ENCODE results near the gene ADAM15. TPM values are rescaled to one million over a fixed set of nuclear protein-coding genes. Genes with fewer than 3 reads are reported as not detected.

The ADAM15 gene
- total RNA-seq, 1 experiment from 2014 or later, result 36.3 TPM

DNA sequence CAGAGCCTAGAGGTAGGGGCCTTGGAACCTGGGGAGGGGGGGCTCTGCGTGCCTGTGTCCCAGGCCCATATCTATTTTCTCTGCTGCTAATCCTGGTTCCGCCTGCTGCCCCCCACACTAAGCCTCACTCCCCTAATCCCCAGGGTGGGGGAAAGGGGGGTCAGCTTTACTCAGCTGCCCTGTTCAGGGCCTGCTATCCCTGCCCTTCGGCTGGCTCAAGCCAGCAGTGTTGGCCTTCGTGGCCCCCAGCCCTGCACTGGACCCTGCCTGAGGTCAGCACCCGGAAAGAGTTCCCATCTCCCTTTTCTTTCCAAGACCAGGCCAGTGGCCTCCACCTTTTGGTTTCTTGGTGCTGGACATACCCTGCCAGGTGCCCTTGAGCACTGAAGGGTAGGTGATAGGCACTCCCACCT lies 40.1 kb upstream of the ADAM15 start:
- Histone ChIP-seq H3K27me3 (replicated peaks; ENCODE audit: insufficient read depth, low read depth, low read length, poor library complexity) (no peaks in the 10 kb centered on the region), H3K4me3 (ENCODE audit: low read depth, low read length, poor library complexity, severe bottlenecking) (no peak overlapping the region), H3K9me3 (ENCODE audit: low read depth, low read length, poor library complexity, severe bottlenecking) (no peaks in the 10 kb centered on the region), H3K27ac (ENCODE audit: low read depth, low read length, poor library complexity, severe bottlenecking) (no peak overlapping the region), H3K36me3 (ENCODE audit: insufficient read depth, low read length, poor library complexity, severe bottlenecking) (peaks cover 9% of the 10 kb centered on the region), H3K4me1 (ENCODE audit: insufficient read depth, low read length, poor library complexity, severe bottlenecking) (peaks cover 6% of the 10 kb centered on the region)
- POLR2A ChIA-PET (ENCODE audit: low non-redundant PET), result interaction anchor here (0.7 kb wide), 2 partner anchors 18 to 850 kb away, joined by 3 to 4 read pairs; partner anchors contain the start of gene LENEP
- intact Hi-C loops (cut with micrococcal nuclease; ENCODE audit: unreplicated experiment), result no loop called here
- TF ChIP-seq, protein P1, sequence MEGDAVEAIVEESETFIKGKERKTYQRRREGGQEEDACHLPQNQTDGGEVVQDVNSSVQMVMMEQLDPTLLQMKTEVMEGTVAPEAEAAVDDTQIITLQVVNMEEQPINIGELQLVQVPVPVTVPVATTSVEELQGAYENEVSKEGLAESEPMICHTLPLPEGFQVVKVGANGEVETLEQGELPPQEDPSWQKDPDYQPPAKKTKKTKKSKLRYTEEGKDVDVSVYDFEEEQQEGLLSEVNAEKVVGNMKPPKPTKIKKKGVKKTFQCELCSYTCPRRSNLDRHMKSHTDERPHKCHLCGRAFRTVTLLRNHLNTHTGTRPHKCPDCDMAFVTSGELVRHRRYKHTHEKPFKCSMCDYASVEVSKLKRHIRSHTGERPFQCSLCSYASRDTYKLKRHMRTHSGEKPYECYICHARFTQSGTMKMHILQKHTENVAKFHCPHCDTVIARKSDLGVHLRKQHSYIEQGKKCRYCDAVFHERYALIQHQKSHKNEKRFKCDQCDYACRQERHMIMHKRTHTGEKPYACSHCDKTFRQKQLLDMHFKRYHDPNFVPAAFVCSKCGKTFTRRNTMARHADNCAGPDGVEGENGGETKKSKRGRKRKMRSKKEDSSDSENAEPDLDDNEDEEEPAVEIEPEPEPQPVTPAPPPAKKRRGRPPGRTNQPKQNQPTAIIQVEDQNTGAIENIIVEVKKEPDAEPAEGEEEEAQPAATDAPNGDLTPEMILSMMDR (conservative IDR thresholded peaks at IDR 0.05; ENCODE audit: low read depth, low read length), result no peak
- TF ChIP-seq EZH2 (IDR thresholded peaks at IDR 0.05; ENCODE audit: borderline replicate concordance, low read depth, low read length, poor library complexity, severe bottlenecking), result no peak
- DNase-seq (ENCODE audit: low spot score), result no peak
- CTCF ChIA-PET, result interaction anchor here (0.6 kb wide), 1 partner anchor 42 kb away, joined by 3 read pairs; no protein-coding TSS in a partner anchor
- BruUV-seq (replicated peaks), result no TSS peak

DNA sequence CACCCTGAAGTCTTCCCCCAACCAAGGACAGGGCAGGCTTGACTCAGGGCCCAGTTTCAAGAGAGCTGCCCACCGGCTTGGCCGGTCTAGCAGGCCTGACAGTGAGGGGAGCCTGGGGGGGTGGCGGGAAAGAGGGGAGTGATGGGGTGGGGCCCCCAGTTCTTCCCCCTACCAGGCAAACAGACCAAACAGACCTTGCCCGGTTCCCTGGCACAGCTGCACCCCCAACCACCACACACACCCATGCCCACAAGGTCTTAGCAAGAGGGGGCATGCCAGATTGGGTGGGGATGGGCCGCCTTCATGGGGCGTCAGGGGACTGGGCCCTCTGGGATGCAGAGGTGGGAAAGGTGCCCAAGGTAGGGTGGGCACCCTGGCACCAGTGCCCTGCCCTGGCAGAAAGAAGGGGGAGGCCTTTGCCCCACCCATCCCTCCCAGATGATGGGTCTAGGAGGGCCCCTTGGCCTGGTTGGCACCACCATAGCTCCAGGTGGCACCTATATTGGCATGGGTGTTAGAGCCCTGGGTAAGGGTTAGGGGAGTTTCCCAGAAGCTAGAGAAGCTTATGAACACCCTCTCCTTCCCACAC lies 39.6 kb upstream of the ADAM15 start:
- no peaks in the 10 kb centered on the region for H3K27me3 ChIP-seq (replicated peaks; ENCODE audit: insufficient read depth, low read depth, low read length, poor library complexity)
- CTCF ChIA-PET, result interaction anchor here (0.6 to 0.9 kb wide), 2 partner anchors 39 to 42 kb away, joined by 3 to 6 read pairs; no protein-coding TSS in a partner anchor
- POLR2A ChIA-PET (ENCODE audit: low non-redundant PET), result interaction anchor here (0.7 kb wide), 1 partner anchor 18 kb away, joined by 4 read pairs; the partner anchor contains the start of gene LENEP
- peaks cover 6% of the 10 kb centered on the region for H3K4me1 ChIP-seq (ENCODE audit: insufficient read depth, low read length, poor library complexity, severe bottlenecking)
- H3K27ac ChIP-seq (ENCODE audit: low read depth, low read length, poor library complexity, severe bottlenecking), result no peak overlapping the region
- intact Hi-C loops (cut with micrococcal nuclease; ENCODE audit: unreplicated experiment), result no loop called here
- no peaks in the 10 kb centered on the region for H3K9me3 ChIP-seq (ENCODE audit: low read depth, low read length, poor library complexity, severe bottlenecking)
- H3K4me3 ChIP-seq (ENCODE audit: low read depth, low read length, poor library complexity, severe bottlenecking), result no peak overlapping the region
- no peak for DNase-seq (ENCODE audit: low spot score)
- peaks cover 13% of the 10 kb centered on the region for H3K36me3 ChIP-seq (ENCODE audit: insufficient read depth, low read length, poor library complexity, severe bottlenecking)
- TF ChIP-seq EZH2 (IDR thresholded peaks at IDR 0.05; ENCODE audit: borderline replicate concordance, low read depth, low read length, poor library complexity, severe bottlenecking), result no peak
- TF ChIP-seq, protein P1 (conservative IDR thresholded peaks at IDR 0.05; ENCODE audit: low read depth, low read length), result no peak
- no TSS peak for BruUV-seq (replicated peaks)

GRCh38 chr1:155012026-155012546 lies 39.0 kb upstream of the ADAM15 start:
- DNase-seq (ENCODE audit: low spot score), result peak; percentile 61
- Histone ChIP-seq H3K36me3 (ENCODE audit: insufficient read depth, low read length, poor library complexity, severe bottlenecking) (peaks cover 16% of the 10 kb centered on the region), H3K4me1 (ENCODE audit: insufficient read depth, low read length, poor library complexity, severe bottlenecking) (peaks cover 11% of the 10 kb centered on the region), H3K9me3 (ENCODE audit: low read depth, low read length, poor library complexity, severe bottlenecking) (no peaks in the 10 kb centered on the region), H3K4me3 (ENCODE audit: low read depth, low read length, poor library complexity, severe bottlenecking) (no peak overlapping the region), H3K27me3 (replicated peaks; ENCODE audit: insufficient read depth, low read depth, low read length, poor library complexity) (no peaks in the 10 kb centered on the region), H3K27ac (ENCODE audit: low read depth, low read length, poor library complexity, severe bottlenecking) (peak overlapping the region; percentile 42)
- CTCF ChIA-PET, result interaction anchor here (0.9 kb wide), 1 partner anchor 40 kb away, joined by 6 read pairs; no protein-coding TSS in a partner anchor
- intact Hi-C loops (cut with micrococcal nuclease; ENCODE audit: unreplicated experiment), result no loop called here
- POLR2A ChIA-PET (ENCODE audit: low non-redundant PET), result no interaction called here
- no TSS peak for BruUV-seq (replicated peaks)
- TF ChIP-seq, protein P1 (conservative IDR thresholded peaks at IDR 0.05; ENCODE audit: low read depth, low read length), result no peak
- TF ChIP-seq EZH2 (IDR thresholded peaks at IDR 0.05; ENCODE audit: borderline replicate concordance, low read depth, low read length, poor library complexity, severe bottlenecking), result no peak
